ENCODE measurements around the gene RAPGEF1.

DNA sequence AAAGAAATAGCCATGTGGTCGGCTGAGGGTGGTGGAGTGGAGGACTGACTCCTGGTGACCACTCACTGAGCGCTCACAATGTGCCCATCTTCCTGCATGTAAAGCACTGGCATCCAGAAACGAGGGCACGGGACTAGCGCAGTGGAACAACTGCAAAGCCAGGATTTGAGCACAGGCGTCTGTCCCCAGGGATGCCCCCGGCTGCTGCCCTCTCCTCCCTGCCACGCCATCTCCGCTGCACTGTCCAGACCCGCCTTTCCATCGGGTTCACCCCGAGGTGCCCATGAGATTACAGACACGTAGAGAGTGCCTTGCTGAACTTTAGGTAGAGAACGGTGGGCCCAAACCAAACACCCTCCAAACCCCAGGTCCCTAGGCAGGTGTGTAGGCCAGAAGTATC is 149.9 kb downstream of the RAPGEF1 start:
- no peak for TF ChIP-seq CEBPB (IDR thresholded peaks at IDR 0.05)
- no peak for TF ChIP-seq RAD21 (IDR thresholded peaks at IDR 0.05; ENCODE audit: low read depth)
